B cell (primary cell): ENCODE data around the gene ASB9. TPM values are rescaled to one million over a fixed set of nuclear protein-coding genes. Genes with fewer than 3 reads are reported as not detected.

Experiments
- ATAC-seq: fragments of 200-7000 bp; cut with Tn5 transposase; one replicate; pipeline ENCODE4 v1.10.0; 2021; ENCODE audit warnings: low read depth, mild to moderate bottlenecking, moderate number of reproducible peaks, moderate library complexity
- CTCF ChIA-PET: fragments of 350-600 bp; sonication (Branson Sonifier 250); formaldehyde crosslinking; loops from one replicate; lab custom pipeline; 2021; ENCODE audit warnings: antibody characterized with exemption, inconsistent platforms; lab: Charles Lee
- POLR2A ChIA-PET: fragments of 350-600 bp; sonication (Branson Sonifier 250); formaldehyde crosslinking; loops from one replicate; lab custom pipeline; 2021; ENCODE audit warnings: antibody characterized with exemption; lab: Charles Lee
- DNase-seq: peaks from one replicate; pipeline ENCODE4 v3.0.0; 2013
- H2AFZ ChIP-seq: 2 replicates; pipeline ENCODE4 v1.6.1; 2012; ENCODE audit warnings: mild to moderate bottlenecking, low read depth, low read length; ENCODE audit not compliant: insufficient read depth, poor library complexity, severe bottlenecking
- H3K27ac ChIP-seq, 2 donors: 1 replicate in 1 of 2; 2 replicates in 1 of 2; pipeline ENCODE4 v1.5.1; 2012 to 2013; ENCODE audit warnings: low read length in 2 of 2, mild to moderate bottlenecking in 2 of 2, moderate library complexity in 1 of 2
- H3K27me3 ChIP-seq, 4 experiments: fragments of 200-600 bp in 1 of 4; sonication (generic) in 1 of 4; replicated peaks in 1 of 4; 1 replicate in 2 of 4; 2 replicates in 2 of 4; pipeline versions ENCODE4 v1.6.1 to v1.7.0; 2013 to 2016; ENCODE audit warnings: low read length in 3 of 4, mild to moderate bottlenecking in 2 of 4, mixed read lengths in 1 of 4, moderate library complexity in 1 of 4; ENCODE audit not compliant: insufficient read depth in 4 of 4, control insufficient read depth in 3 of 4; ENCODE audit errors: control extremely low read depth in 1 of 4
- H3K36me3 ChIP-seq, 2 experiments: replicated peaks in 1 of 2; 1 replicate in 1 of 2; 2 replicates in 1 of 2; pipeline versions ENCODE4 v1.6.1 to v1.7.1; 2013; ENCODE audit warnings: low read length in 1 of 2; ENCODE audit not compliant: insufficient read depth in 2 of 2, control insufficient read depth in 1 of 2; ENCODE audit errors: control extremely low read depth in 1 of 2, extremely low read depth in 1 of 2
- H3K4me1 ChIP-seq, 2 donors: fragments of 200-600 bp in 1 of 2; sonication (generic) in 1 of 2; 1 replicate in 1 of 2; 2 replicates in 1 of 2; pipeline versions ENCODE4 v1.5.1 to v1.6.1; 2013 to 2017; ENCODE audit warnings: low read length in 2 of 2; ENCODE audit not compliant: control insufficient read depth in 2 of 2, insufficient read depth in 2 of 2
- H3K4me2 ChIP-seq: replicated peaks from 2 replicates; pipeline ENCODE3; 2012; ENCODE audit warnings: mild to moderate bottlenecking, low read depth, low read length; ENCODE audit not compliant: poor library complexity, severe bottlenecking
- H3K4me3 ChIP-seq, 5 experiments: fragments of 200-600 bp in 1 of 5; sonication (generic) in 1 of 5; 1 replicate in 3 of 5; 2 replicates in 2 of 5; pipeline versions ENCODE4 v1.5.1 to v1.7.0; 2011 to 2016; ENCODE audit warnings: low read length in 4 of 5, mild to moderate bottlenecking in 4 of 5, low read depth in 2 of 5, control low read depth in 1 of 5, moderate library complexity in 1 of 5; ENCODE audit not compliant: insufficient read depth in 1 of 5; ENCODE audit errors: control extremely low read depth in 1 of 5, extremely low read depth in 1 of 5
- H3K79me2 ChIP-seq: fragments of 200-600 bp; sonication (generic); one replicate; pipeline ENCODE4 v1.6.0; 2016; ENCODE audit warnings: low read length; ENCODE audit not compliant: control insufficient read depth, insufficient read depth
- H3K9ac ChIP-seq: fragments of 200-600 bp; sonication (generic); 2 replicates; pipeline ENCODE4 v1.6.1; 2017; ENCODE audit warnings: mild to moderate bottlenecking, low read length, moderate library complexity
- H3K9me3 ChIP-seq, 3 donors: one replicate each; pipeline versions ENCODE4 v1.6.1 to v1.7.1; 2013; ENCODE audit warnings: low read length in 2 of 3; ENCODE audit not compliant: control insufficient read depth in 2 of 3, insufficient read depth in 1 of 3; ENCODE audit errors: control extremely low read depth in 1 of 3
- H4K20me1 ChIP-seq: 2 replicates; pipeline ENCODE4 v1.6.0; 2012; ENCODE audit warnings: mild to moderate bottlenecking, low read length; ENCODE audit not compliant: insufficient read depth, control insufficient read depth, poor library complexity, severe bottlenecking
- H3K27ac Mint-ChIP-seq: one replicate; pipeline ENCODE4 v1.8.0; 2021; ENCODE audit warnings: mixed read lengths
- H3K27me3 Mint-ChIP-seq: one replicate; pipeline ENCODE4 v1.8.0; 2021; ENCODE audit warnings: mixed read lengths
- H3K4me1 Mint-ChIP-seq: one replicate; pipeline ENCODE4 v1.8.0; 2021; ENCODE audit warnings: mixed read lengths
- H3K4me3 Mint-ChIP-seq: one replicate; pipeline ENCODE4 v1.8.0; 2021; ENCODE audit warnings: mixed read lengths
- H3K9me3 Mint-ChIP-seq: one replicate; pipeline ENCODE4 v1.8.0; 2022; ENCODE audit warnings: mixed read lengths; ENCODE audit not compliant: insufficient read depth
- EZH2 ChIP-seq: IDR thresholded peaks from 2 replicates; pipeline ENCODE4 v1.6.1; 2012; ENCODE audit warnings: borderline replicate concordance, low read depth, mild to moderate bottlenecking, moderate library complexity, low read length; ENCODE audit not compliant: insufficient read depth, poor library complexity, severe bottlenecking
- WGBS: methylation state at CpG from one replicate; pipeline ENCODE4 v1.1.5; 2013; ENCODE audit warnings: missing lambda C conversion rate; ENCODE audit not compliant: insufficient coverage; 5-methylcytosine and 5-hydroxymethylcytosine counted together
- intact Hi-C: fragments of 100-400 bp; cut with micrococcal nuclease; formaldehyde crosslinking; loops from one replicate; pipeline ENCODE4 v1.10.0; 2022
- polyA plus RNA-seq: library from polyadenylated mRNA; depleted of rRNA; stranded (reverse); fragments of >200 nt; gene quantifications from 2 replicates; pipeline ENCODE4 v1.2.3, GENCODE V29; 2012
- total RNA-seq, 2 donors: library from RNA; stranded (reverse); fragments of 120-200 nt in 1 of 2; gene quantifications; 1 replicate in 1 of 2; 2 replicates in 1 of 2; pipeline versions ENCODE4 v1.2.3 to v1.2.4, GENCODE V29; 2013 to 2022
- TF ChIP-seq, protein P1 (sequence below): fragments of 200-600 bp; IDR thresholded peaks from one replicate; pipeline ENCODE4 v1.8.0; 2022; ENCODE audit warnings: antibody characterized with exemption, mild to moderate bottlenecking

The ASB9 gene
- total and polyA plus RNA-seq, 2 donors (not counting 1 experiment from before 2014, with no cell fraction given): not detected

DNA sequence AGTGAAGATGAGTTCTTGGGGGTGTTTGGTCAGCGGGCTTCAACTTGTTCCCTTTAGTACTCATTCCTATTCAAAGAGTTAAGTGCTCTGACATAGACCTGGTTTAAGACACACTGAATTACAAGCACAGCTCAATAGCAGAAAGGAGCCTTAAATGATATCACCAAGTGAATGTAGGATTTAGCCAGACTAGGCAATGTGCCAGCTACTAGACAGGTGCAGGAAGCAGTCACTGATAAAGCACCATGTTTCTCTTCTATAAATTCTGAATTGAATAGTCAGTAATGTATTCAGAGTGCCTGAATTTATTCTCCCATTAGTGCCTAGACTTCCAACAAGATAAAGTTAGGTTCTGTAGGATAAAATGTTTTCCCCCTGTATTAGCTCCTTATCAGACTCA, 63.6 kb downstream of the ASB9 start:
- H2AFZ ChIP-seq: no peak overlapping the region
- DNase-seq: no peak
- H3K79me2 ChIP-seq: no peaks in the 10 kb centered on the region
- ATAC-seq: no peak
- Mint-ChIP-seq H3K9me3 (no peaks in the 10 kb centered on the region), H3K4me1 (peaks cover 3% of the 10 kb centered on the region), H3K27me3 (peaks cover 2% of the 10 kb centered on the region), H3K4me3 (no peak overlapping the region), H3K27ac (no peak overlapping the region)
- no peak overlapping the region for H3K9ac ChIP-seq
- no peaks in the 10 kb centered on the region for H3K9me3 ChIP-seq
- TF ChIP-seq, protein P1, sequence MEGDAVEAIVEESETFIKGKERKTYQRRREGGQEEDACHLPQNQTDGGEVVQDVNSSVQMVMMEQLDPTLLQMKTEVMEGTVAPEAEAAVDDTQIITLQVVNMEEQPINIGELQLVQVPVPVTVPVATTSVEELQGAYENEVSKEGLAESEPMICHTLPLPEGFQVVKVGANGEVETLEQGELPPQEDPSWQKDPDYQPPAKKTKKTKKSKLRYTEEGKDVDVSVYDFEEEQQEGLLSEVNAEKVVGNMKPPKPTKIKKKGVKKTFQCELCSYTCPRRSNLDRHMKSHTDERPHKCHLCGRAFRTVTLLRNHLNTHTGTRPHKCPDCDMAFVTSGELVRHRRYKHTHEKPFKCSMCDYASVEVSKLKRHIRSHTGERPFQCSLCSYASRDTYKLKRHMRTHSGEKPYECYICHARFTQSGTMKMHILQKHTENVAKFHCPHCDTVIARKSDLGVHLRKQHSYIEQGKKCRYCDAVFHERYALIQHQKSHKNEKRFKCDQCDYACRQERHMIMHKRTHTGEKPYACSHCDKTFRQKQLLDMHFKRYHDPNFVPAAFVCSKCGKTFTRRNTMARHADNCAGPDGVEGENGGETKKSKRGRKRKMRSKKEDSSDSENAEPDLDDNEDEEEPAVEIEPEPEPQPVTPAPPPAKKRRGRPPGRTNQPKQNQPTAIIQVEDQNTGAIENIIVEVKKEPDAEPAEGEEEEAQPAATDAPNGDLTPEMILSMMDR: no peak
- no peak for TF ChIP-seq EZH2
- H3K4me2 ChIP-seq: no peak overlapping the region
- no peaks in the 10 kb centered on the region for H4K20me1 ChIP-seq
- H3K27ac ChIP-seq: no peak overlapping the region
- H3K4me3 ChIP-seq: no peak overlapping the region
- no CpG with 5 or more reads among the region's 1 CpG for WGBS
- H3K4me1 ChIP-seq: no peaks in the 10 kb centered on the region
- CTCF ChIA-PET: no interaction called here
- H3K36me3 ChIP-seq: no peaks in the 10 kb centered on the region
- intact Hi-C loops: no loop called here
- H3K27me3 ChIP-seq: no peaks in the 10 kb centered on the region
- POLR2A ChIA-PET: no interaction called here

DNA sequence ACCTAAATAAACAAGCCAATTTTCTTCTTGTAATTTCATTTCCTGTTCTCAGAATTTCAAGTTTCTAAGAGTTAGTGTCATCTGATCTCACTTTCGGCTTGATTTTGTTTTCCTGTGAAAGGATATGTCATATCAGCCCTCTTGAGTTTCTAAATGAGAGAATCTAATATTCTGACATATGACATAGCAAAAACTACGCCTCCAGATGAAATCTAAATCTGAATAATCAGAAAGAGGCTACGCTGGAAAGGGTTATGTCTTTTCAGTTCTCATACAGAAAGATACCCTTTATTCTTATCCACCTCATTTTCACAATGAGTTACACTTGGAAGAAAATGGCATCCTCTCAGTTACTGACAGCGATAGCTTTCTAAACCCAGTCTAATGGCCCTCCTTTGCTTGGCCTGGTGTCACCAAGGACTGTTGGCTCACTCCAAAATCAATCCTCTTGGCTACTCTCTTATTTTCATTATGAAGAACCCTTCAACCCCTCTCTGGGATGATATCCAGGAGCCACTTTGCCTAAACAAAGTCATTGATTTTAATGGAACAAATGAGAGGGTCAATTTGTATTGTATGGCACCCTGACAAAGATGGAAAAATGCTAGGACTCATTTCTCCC, 65.6 kb downstream of the ASB9 start:
- Mint-ChIP-seq H3K9me3 (no peaks in the 10 kb centered on the region), H3K27ac (no peak overlapping the region), H3K4me3 (no peak overlapping the region), H3K4me1 (peaks cover 3% of the 10 kb centered on the region), H3K27me3 (peaks cover 4% of the 10 kb centered on the region)
- no peak for TF ChIP-seq EZH2
- TF ChIP-seq, protein P1: no peak
- Histone ChIP-seq H3K36me3 (no peaks in the 10 kb centered on the region), H3K9ac (no peak overlapping the region), H4K20me1 (no peaks in the 10 kb centered on the region), H3K4me2 (no peak overlapping the region), H2AFZ (no peak overlapping the region), H3K4me1 (no peaks in the 10 kb centered on the region), H3K27me3 (no peaks in the 10 kb centered on the region), H3K4me3 (no peak overlapping the region), H3K27ac (no peak overlapping the region), H3K9me3 (no peaks in the 10 kb centered on the region), H3K79me2 (no peaks in the 10 kb centered on the region)
- 100% methylated on average over 1 of the region's 4 CpGs for WGBS
- DNase-seq (no peak), ATAC-seq (no peak)
- intact Hi-C loops: no loop called here
- ChIA-PET POLR2A (no interaction called here), CTCF (no interaction called here)
